Testis (tissue), 2 donors: ENCODE results near the gene PRKCD.

ENCODE experiments used
- CTCF ChIP-seq, 3 experiments: fragments of 450-650 bp in 2 of 3; fragments of 200-600 bp in 1 of 3; sonication (generic) in 1 of 3; IDR thresholded peaks; one replicate each; pipeline ENCODE4 v1.5.1; 2016 to 2019; ENCODE audit warnings: antibody characterized with exemption in 3 of 3, mild to moderate bottlenecking in 2 of 3, moderate library complexity in 1 of 3
- POLR2A ChIP-seq: fragments of 450-650 bp; IDR thresholded peaks from one replicate; pipeline ENCODE4 v1.6.1; 2017; ENCODE audit warnings: antibody characterized with exemption, mild to moderate bottlenecking, moderate library complexity

GRCh38 chr3:53120336-53120735, 40.7 kb upstream of the PRKCD start:
- TF ChIP-seq CTCF (IDR thresholded peaks at IDR 0.05), result no peak
- no peak for TF ChIP-seq POLR2A
